Camera-type eye (tissue), 1 donor: ENCODE data around the gene DEFB124. TPM values are rescaled to one million over a fixed set of nuclear protein-coding genes. Genes with fewer than 3 reads are reported as not detected.

ENCODE experiments used
- total RNA-seq: library from RNA; depleted of rRNA; stranded (reverse); fragments of >200 nt; gene quantifications from one replicate; pipeline ENCODE4 v1.2.3, GENCODE V29; 2014

The DEFB124 gene
- not detected for total RNA-seq

DNA sequence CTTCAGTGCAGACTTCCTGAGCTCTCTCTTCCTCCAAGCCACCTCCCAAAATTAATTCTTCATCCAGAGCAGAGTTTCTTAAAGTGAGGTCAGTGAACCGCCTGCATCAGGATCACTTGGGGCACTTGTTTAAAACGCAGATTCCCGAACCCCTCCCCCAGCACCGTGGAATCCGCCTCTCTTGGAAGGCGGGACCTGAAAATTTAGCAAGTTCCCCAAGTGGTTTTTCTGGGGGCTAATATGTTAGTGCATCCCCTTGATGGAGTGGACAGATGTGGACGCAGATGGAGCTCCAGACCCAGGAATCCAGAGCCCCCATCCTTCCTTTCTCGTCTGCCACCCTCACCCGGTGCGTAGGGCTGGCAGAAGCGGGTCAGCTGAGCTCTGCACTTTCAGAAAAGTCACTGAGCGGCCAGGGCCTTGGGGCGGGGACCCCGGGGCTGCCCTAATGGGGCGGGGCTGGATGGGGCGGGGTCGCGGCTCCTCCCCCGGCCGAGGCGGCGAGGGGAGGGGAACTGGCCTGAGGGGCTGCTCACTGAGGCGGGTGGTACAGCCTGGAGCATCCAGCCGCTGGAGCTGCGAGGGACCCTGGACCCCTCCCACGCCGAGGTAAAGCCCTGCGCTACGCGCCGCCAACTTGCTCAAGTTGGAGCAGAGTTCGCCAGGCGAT, at the start of gene DEFB124, which contains the start of gene REM1:
TSS of gene DEFB124 (minus strand) at position 370 of the 670 bp plus-strand sequence. CDS start 2,114 bp downstream, outside the sequence.
TSS of gene REM1 (plus strand) at position 531 of the 670 bp plus-strand sequence. CDS start 1,158 bp downstream, outside the sequence.

GRCh38 chr20:31514154-31515071, 39.5 kb upstream of the DEFB124 start, which contains the start of gene HM13:
TSS of gene HM13 (plus strand) at chr20:31514442. CDS start at chr20:31514552, 110 bp downstream.

DNA sequence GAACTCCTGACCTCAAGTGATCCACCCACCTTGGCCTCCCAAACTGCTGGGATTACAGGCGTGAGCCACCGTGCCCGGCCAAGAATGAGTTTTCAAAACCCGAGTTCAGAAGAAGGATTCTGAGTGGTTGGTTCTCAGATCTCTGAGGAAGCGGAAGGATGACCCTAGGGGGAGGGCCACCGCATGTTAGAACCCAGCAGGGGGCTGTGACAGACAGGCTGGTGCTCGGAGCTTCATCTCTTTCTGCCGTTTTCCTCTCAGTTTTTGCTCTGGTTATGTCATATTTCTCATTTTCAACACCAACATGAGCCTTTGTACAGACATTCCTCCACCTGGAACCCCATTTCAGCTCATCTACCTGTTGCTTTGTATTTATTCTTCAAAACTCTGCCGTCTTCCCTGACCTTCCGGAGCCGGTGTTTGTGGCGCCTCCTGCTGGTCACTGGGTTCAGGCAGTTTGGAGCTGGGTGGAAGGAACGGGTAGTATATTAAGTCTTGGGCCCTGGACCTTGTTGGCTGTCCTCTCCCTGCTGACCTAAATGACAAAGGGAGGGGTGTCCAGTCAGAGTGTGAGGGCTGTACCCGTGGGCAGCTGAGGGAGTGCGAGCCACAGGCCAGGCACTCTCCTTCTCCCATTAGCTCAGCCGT, 34.8 kb downstream of the DEFB124 start, which contains the start of gene DEFB123:
TSS of gene DEFB123 (plus strand) at position 621 of the 648 bp plus-strand sequence. CDS start 67 bp downstream, outside the sequence.

Other genes starting within 250 kb of the DEFB124 start
- gene DEFB115, start 217.5 kb downstream of the DEFB124 start, total RNA-seq: not detected
- not detected for gene DEFB116, start 166.5 kb downstream of the DEFB124 start, total RNA-seq
- gene DEFB118, start 106.5 kb downstream of the DEFB124 start, total RNA-seq: not detected
- gene DEFB119, start 84.5 kb downstream of the DEFB124 start, total RNA-seq: not detected
- gene DEFB121, start 68.9 kb downstream of the DEFB124 start, total RNA-seq: not detected
- not detected for gene DEFB123, start 34.5 kb downstream of the DEFB124 start, total RNA-seq
- 3.3 TPM for gene REM1, start 161 bp upstream of the DEFB124 start, total RNA-seq
- gene HM13, start 39.3 kb upstream of the DEFB124 start, total RNA-seq: 64.3 TPM
- gene ID1, start 130.2 kb upstream of the DEFB124 start, total RNA-seq: 143 TPM
- gene COX4I2, start 162.8 kb upstream of the DEFB124 start, total RNA-seq: 3.2 TPM
- gene BCL2L1, start 247.7 kb upstream of the DEFB124 start, total RNA-seq: 133 TPM